Large intestine (tissue), 3 donors: ENCODE results near the gene SH3RF1. TPM values are rescaled to one million over a fixed set of nuclear protein-coding genes. Genes with fewer than 3 reads are reported as not detected.

ENCODE experiments used
- DNase-seq, 2 donors: peaks; one replicate each; pipeline versions ENCODE4 v3.0.0 to v3.0.0-alpha.2; 2013
- H3K27ac ChIP-seq: one replicate; pipeline ENCODE4 v1.5.1; 2013; ENCODE audit warnings: low read length
- H3K27me3 ChIP-seq: 2 replicates; pipeline ENCODE4 v1.6.1; 2013; ENCODE audit warnings: low read length; ENCODE audit not compliant: control insufficient read depth, insufficient read depth
- H3K36me3 ChIP-seq: 2 replicates; pipeline ENCODE4 v1.6.1; 2013; ENCODE audit warnings: low read length; ENCODE audit not compliant: control insufficient read depth, insufficient read depth
- H3K4me1 ChIP-seq: one replicate; pipeline ENCODE4 v1.6.1; 2013; ENCODE audit warnings: low read length; ENCODE audit not compliant: control insufficient read depth, insufficient read depth
- H3K4me3 ChIP-seq: one replicate; pipeline ENCODE4 v1.5.1; 2013; ENCODE audit warnings: low read length
- H3K9me3 ChIP-seq: one replicate; pipeline ENCODE4 v1.6.1; 2013; ENCODE audit warnings: mild to moderate bottlenecking, low read depth, low read length, moderate library complexity; ENCODE audit not compliant: control insufficient read depth
- WGBS: methylation state at CpG from one replicate; pipeline ENCODE4 v1.1.5; 2013; ENCODE audit warnings: low lambda C conversion rate; ENCODE audit not compliant: insufficient coverage; 5-methylcytosine and 5-hydroxymethylcytosine counted together
- polyA plus RNA-seq: library from polyadenylated mRNA; unstranded; fragments of 120-200 nt; gene quantifications from one replicate; pipeline ENCODE4 v1.2.1, GENCODE V29; 2013

Gene SH3RF1
- polyA plus RNA-seq, 1 donor: 30.1 TPM

DNA sequence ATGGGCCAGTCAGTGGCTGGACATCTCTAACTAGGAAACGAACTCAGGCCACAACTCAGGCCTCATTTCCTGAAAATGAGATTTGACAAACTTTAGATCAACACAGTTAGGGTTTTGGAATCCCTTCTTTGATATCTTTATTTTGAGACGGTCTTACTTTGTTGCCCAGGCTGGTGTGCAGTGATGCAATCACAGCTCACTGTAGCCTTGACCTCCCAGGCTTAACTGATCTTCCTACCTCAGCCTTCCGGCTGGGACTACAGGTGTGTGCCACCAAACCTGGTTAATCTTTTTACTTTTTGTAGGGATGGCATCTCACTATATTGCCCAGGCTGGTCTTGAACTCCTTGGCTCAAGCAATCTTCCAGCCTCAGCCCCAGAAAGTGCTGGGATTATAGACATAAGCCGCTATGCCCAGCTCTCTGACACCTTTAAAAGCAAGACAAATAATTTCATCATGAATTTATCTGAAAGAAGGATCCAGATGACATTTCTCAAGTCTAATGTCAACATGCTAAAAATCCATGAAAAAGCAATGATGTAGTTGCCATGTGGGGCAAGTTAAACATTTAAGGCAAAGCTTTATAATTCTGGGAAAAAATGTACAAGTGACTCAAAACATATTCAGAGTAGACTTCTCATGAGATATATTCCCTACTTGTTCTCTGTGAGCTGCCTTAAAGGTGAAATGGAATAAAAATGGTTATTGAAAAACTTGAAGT is 171.6 kb downstream of the SH3RF1 start:
- no CpG with 5 or more reads among the region's 4 CpGs for WGBS

DNA sequence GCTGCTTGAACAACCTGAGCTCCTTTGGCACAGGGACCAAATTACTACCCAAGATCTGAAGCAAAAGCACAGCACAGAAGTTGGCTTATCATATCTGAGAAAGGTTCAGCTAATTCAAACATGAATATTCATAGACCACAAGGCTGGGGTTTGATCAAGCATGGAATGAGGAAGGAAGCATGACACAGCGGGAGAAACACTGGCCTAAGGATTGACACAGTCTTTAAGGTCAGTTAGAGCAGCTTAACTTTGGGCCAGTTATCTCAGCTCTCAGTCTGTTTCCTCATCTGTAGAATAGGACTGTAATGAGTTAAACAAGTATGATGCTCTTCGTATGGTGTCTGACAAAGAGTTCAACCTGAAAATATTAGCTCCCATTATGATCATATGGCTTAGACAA is 172.2 kb downstream of the SH3RF1 start:
- Histone ChIP-seq H3K4me1 (peaks cover 3% of the 10 kb centered on the region), H3K36me3 (peaks cover 54% of the 10 kb centered on the region), H3K9me3 (no peaks in the 10 kb centered on the region), H3K27me3 (no peaks in the 10 kb centered on the region), H3K27ac (no peak overlapping the region), H3K4me3 (no peak overlapping the region)
- no CpG with 5 or more reads among the region's 2 CpGs for WGBS
- DNase-seq: no peak

More for the DNA sequence above, 171.6 kb downstream of the SH3RF1 start:
- Histone ChIP-seq H3K36me3 (peaks cover 51% of the 10 kb centered on the region), H3K27ac (no peak overlapping the region), H3K9me3 (no peaks in the 10 kb centered on the region), H3K4me1 (peaks cover 3% of the 10 kb centered on the region), H3K27me3 (no peaks in the 10 kb centered on the region), H3K4me3 (no peak overlapping the region)
- DNase-seq: no peak

DNA sequence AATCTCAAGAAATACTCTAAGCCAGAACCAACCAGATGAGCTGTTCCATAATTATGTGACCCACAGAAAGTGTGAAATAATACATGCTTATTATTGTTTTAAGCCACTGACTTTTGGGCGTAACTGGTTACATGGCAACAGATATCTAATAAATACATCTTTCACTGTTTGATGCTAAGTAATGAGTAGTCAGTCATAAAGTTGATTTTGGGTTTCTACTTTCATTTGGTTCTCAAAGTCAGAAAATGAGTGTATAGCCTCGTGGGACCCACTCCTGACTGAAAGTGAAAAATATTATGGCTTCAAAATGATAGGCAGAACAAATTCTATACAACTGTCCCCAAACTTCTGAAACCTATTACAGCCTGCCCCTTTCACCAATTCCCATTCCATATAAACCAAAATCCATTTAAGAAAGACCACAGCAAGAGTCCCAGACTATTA is 172.7 kb downstream of the SH3RF1 start:
- peaks cover 55% of the 10 kb centered on the region for H3K36me3 ChIP-seq
- WGBS: 90% methylated on average over 2 of the region's 2 CpGs
- H3K27ac ChIP-seq: no peak overlapping the region
- no peaks in the 10 kb centered on the region for H3K27me3 ChIP-seq
- peaks cover 3% of the 10 kb centered on the region for H3K4me1 ChIP-seq
- no peak overlapping the region for H3K4me3 ChIP-seq
- no peaks in the 10 kb centered on the region for H3K9me3 ChIP-seq
- DNase-seq: no peak

DNA sequence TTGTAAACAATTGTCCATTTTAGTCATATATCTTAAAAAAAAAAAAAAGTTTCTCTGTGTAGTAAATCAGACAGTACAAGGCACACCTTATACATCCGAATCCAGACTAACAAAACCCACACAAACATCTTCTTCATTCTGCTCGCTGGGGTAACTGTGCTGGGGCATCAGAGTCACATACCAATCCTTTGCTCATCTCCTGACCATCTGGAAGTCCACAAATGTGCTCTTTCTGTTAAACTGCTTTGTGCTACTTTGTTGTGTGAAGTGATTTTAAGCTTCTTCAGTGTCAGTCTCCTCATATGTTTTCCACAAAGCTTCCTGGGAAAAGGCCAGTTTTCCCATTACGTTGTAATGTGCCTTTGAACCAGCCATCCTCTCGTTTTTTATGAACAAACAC is 174.5 kb downstream of the SH3RF1 start:
- Histone ChIP-seq H3K27ac (no peak overlapping the region), H3K9me3 (peaks cover 5% of the 10 kb centered on the region), H3K4me3 (no peak overlapping the region), H3K4me1 (peaks cover 3% of the 10 kb centered on the region), H3K36me3 (peaks cover 61% of the 10 kb centered on the region), H3K27me3 (no peaks in the 10 kb centered on the region)
- 100% methylated on average over 2 of the region's 4 CpGs for WGBS
- no peak for DNase-seq

DNA sequence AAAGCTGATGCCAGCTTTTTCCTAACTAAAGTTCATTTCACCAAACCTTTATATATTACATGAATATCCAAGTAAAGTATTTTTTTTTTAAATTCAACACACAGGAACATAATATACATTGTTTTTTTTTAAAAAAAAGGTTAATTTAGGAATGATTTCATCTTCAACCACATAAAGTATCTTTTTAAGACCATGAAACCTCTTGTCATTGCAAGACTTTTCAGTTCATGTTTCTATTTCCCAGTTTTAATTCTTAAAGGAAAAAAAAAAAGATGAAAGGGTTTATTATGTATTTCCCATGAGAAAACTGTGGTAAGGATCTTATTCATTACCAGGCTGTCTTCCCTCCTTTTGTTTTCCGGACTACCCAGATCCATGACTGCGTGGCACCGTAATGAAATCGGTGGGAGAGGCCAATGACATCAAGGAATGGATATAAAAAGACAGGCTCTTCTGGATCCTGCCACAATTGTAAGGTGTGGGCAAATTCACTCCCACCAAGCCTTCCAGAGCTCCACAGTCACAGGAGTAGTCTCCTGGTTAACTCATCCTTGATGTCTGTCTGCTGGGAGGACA is 176.0 kb downstream of the SH3RF1 start:
- H3K36me3 ChIP-seq: peaks cover 54% of the 10 kb centered on the region
- no peaks in the 10 kb centered on the region for H3K27me3 ChIP-seq
- WGBS: no CpG with 5 or more reads among the region's 4 CpGs
- peaks cover 8% of the 10 kb centered on the region for H3K9me3 ChIP-seq
- H3K4me1 ChIP-seq: no peaks in the 10 kb centered on the region
- no peak overlapping the region for H3K27ac ChIP-seq
- no peak for DNase-seq
- no peak overlapping the region for H3K4me3 ChIP-seq

DNA sequence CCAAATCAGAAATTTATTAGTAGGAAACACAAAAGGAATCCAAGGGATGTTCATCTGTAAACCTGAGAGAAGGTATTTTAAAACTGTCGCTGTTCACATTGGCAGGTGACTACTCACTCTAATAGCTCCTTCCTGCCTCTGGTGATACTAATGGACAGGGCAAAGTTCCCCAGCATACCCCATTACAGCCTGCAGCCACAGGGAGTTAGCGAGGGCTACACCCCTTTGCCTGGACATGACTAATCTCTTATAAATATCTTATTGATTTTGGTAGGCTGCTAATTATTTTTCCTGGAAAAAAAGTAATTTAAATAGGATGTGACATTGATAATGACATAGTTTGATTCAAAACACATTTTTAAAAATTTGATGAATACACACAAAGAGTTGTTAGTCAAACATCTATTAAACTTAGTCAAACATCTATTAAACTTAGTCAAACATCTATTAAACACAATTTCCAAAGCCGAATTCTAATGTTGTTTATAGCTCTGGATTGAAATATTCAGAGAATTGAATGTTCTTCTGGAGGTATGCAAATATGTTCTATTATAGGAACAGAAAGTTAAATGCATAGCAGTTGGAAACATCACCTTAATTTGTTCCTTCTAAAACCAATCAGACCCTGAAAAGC is 177.8 kb downstream of the SH3RF1 start:
- Histone ChIP-seq H3K4me3 (no peak overlapping the region), H3K4me1 (no peaks in the 10 kb centered on the region), H3K9me3 (peaks cover 8% of the 10 kb centered on the region), H3K36me3 (peaks cover 49% of the 10 kb centered on the region), H3K27me3 (no peaks in the 10 kb centered on the region), H3K27ac (no peak overlapping the region)
- 100% methylated on average over 1 of the region's 3 CpGs for WGBS
- no peak for DNase-seq

DNA sequence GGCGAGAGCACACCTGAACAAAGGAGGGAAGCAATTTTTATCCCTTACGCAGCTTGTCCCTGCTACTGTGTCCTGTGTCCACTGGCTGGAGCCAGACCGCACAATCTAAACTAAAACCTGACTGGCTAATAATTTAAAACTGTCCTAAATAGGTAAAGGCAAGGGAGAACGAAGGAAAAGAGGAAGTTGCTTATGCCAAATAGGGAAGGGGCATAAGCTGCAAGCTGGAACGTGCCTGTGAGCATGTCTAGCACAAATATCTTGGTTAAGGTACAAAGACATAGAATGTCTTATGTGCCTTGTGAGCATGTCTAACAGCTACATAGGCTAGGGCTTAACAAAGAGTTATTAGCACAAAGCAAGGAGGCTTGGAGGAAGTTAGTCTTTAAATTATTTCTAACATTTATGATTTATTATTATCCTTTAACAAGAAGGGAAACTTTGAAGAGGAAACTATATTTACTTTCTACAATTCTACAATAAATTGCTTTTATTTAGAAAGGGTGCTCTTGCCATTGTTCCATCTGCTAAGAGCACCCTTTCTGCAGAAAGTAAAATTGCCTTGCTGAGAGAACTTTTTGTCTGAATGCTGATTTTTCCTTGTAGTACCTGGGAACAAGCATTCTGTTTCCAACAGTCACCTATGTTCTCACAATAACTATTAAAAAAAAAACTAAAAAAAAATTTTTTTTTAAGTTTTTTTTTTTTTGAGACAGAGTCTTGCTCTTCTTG is 180.1 kb downstream of the SH3RF1 start:
- no peaks in the 10 kb centered on the region for H3K27me3 ChIP-seq
- no peak overlapping the region for H3K27ac ChIP-seq
- H3K36me3 ChIP-seq: peaks cover 35% of the 10 kb centered on the region
- WGBS: no CpG with 5 or more reads among the region's 5 CpGs
- H3K9me3 ChIP-seq: peaks cover 8% of the 10 kb centered on the region
- no peak for DNase-seq
- H3K4me1 ChIP-seq: no peaks in the 10 kb centered on the region
- H3K4me3 ChIP-seq: no peak overlapping the region

DNA sequence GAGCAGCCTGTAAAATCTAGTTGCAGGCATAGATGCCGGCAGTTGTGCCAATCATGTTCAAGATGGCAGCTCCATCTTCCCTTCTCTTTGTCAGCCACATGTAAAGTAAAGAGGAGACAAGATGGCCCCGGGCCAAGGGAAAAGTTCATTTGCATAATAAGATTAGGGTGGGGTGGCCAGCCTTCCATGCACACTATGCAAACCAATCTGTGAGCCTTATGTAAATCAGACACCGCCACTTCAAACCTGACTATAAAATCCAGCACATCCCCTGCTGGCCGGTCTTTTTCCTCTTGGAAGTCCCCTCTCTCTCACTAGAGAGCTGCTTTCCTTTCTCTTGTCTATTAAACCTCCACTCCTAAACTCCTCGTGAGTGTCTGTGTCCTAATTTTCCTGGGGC is 181.8 kb downstream of the SH3RF1 start:
- Histone ChIP-seq H3K4me3 (no peak overlapping the region), H3K9me3 (peaks cover 8% of the 10 kb centered on the region), H3K4me1 (no peaks in the 10 kb centered on the region), H3K27me3 (no peaks in the 10 kb centered on the region), H3K36me3 (peaks cover 27% of the 10 kb centered on the region), H3K27ac (no peak overlapping the region)
- no peak for DNase-seq
- WGBS: 80% methylated on average over 1 of the region's 5 CpGs

DNA sequence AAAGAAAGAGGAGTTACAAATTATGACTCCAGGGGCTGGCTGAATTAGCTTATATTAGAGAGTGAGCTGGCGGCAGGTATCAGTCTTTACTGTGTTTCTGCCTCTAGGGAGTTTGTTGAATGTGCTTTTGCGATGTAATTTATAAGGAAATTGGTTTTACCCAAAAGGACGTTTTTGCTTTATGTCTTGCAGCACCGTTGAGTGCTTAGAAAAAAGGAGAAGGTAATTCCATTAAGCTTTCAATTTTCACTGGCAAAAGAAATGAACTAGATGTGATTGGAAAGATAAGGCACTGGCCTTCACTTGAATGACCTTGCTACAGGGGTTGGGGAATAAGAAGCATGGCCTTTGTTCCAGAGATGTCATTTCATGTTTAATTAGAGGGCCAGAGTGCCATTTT is 185.8 kb downstream of the SH3RF1 start:
- Histone ChIP-seq H3K4me3 (no peak overlapping the region), H3K36me3 (peaks cover 13% of the 10 kb centered on the region), H3K4me1 (peaks cover 5% of the 10 kb centered on the region), H3K27ac (no peak overlapping the region), H3K9me3 (no peaks in the 10 kb centered on the region), H3K27me3 (no peaks in the 10 kb centered on the region)
- DNase-seq: no peak
- WGBS: 87% methylated on average over 4 of the region's 4 CpGs

DNA sequence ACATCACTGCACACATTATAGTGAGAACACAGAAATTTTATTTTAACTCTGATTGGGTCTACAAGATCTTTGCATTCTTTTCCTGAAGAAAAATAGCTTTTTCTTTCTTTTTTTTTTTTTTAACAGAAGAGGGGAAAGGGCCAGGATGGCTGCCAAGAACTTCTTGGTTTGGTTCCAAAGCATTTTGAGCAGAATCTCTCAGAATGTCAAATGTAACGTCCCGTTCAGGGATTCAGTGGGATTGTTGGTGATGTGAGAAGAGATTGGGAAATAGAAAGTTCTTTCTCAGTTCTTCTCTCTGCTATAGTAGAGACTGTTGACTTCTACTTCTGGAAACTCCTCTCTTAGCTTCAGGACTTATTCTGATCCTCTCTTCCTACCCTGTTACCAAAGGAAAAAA is 189.8 kb downstream of the SH3RF1 start:
- Histone ChIP-seq H3K27ac (no peak overlapping the region), H3K4me3 (no peak overlapping the region), H3K4me1 (peaks cover 9% of the 10 kb centered on the region), H3K36me3 (peaks cover 2% of the 10 kb centered on the region), H3K9me3 (no peaks in the 10 kb centered on the region), H3K27me3 (no peaks in the 10 kb centered on the region)
- no CpG with 5 or more reads among the region's 2 CpGs for WGBS
- DNase-seq: no peak
